ENCODE results near the gene PAQR5. TPM values are rescaled to one million over a fixed set of nuclear protein-coding genes. Genes with fewer than 3 reads are reported as not detected.

PAQR5 gene
- total RNA-seq, 6 experiments from 2014 or later, result 0.28 to 3.0 (median 0.98) TPM

- H3K4me3 ChIP-seq, result no peak overlapping the region
- H3K4me1 ChIP-seq, result no peaks in the 10 kb centered on the region
- intact Hi-C loops (cut with DNase I), result no loop called here
- H3K9me3 ChIP-seq, result no peaks in the 10 kb centered on the region
- no peaks in the 10 kb centered on the region for H3K27me3 ChIP-seq
- ATAC-seq (no peak), DNase-seq (no peak)
- H3K36me3 ChIP-seq, result no peaks in the 10 kb centered on the region
- 87% methylated on average over 4 of the region's 12 CpGs for WGBS (ENCODE audit: insufficient coverage, low coverage, low lambda C conversion rate, missing lambda C conversion rate)
- TF ChIP-seq POLR2A (IDR thresholded peaks at IDR 0.05), result no peak
- TF ChIP-seq, protein P1, sequence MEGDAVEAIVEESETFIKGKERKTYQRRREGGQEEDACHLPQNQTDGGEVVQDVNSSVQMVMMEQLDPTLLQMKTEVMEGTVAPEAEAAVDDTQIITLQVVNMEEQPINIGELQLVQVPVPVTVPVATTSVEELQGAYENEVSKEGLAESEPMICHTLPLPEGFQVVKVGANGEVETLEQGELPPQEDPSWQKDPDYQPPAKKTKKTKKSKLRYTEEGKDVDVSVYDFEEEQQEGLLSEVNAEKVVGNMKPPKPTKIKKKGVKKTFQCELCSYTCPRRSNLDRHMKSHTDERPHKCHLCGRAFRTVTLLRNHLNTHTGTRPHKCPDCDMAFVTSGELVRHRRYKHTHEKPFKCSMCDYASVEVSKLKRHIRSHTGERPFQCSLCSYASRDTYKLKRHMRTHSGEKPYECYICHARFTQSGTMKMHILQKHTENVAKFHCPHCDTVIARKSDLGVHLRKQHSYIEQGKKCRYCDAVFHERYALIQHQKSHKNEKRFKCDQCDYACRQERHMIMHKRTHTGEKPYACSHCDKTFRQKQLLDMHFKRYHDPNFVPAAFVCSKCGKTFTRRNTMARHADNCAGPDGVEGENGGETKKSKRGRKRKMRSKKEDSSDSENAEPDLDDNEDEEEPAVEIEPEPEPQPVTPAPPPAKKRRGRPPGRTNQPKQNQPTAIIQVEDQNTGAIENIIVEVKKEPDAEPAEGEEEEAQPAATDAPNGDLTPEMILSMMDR (IDR thresholded peaks at IDR 0.05), result no peak
- H3K27ac ChIP-seq, result no peak overlapping the region
Observed at GRCh38 chr15:69384626-69385598, 86.2 kb downstream of the PAQR5 start.

DNA sequence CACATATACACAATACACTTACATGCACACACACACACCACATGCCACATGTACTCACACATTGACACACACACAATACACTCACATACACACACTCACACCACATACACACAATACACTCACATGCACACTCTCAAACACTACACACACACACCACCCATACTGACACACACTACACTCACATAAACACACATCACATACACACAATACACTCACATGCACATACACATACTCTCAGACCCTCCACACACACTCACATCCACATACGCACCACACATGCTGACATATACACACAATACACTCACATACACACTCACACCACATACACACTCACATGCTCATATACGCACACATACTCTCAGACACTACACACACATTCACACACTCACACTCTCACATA, 87.1 kb downstream of the PAQR5 start:
- intact Hi-C loops (cut with DNase I), result no loop called here
- TF ChIP-seq, protein P1 (IDR thresholded peaks at IDR 0.05), result no peak
- TF ChIP-seq POLR2A (IDR thresholded peaks at IDR 0.05), result no peak
- no peaks in the 10 kb centered on the region for H3K36me3 ChIP-seq
- WGBS (ENCODE audit: insufficient coverage, low coverage, low lambda C conversion rate, missing lambda C conversion rate), result 96% methylated on average over 2 of the region's 2 CpGs
- no peak overlapping the region for H3K27ac ChIP-seq
- no peaks in the 10 kb centered on the region for H3K27me3 ChIP-seq
- H3K9me3 ChIP-seq, result no peaks in the 10 kb centered on the region
- H3K4me3 ChIP-seq, result no peak overlapping the region
- DNase-seq (no peak), ATAC-seq (no peak)
- H3K4me1 ChIP-seq, result no peaks in the 10 kb centered on the region

DNA sequence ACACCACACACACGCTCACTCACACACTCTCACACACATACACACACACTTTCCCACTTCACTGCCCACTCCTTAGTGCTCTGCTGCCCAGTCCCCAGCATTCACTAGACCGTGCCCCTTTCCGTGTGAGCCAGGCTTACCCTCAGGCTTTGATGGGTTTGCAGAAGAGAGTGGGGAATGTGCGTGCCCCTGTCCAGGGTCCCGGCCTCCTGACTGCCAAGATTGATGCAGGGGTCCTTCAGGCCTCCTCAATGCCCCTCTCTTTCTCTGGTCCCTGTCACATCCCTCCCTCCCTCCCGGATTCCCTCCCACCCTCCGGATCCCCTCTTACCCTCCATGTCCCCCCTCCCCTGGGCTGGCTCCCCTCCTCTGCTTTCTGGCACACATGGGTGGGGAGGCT, 87.6 kb downstream of the PAQR5 start:
- Histone ChIP-seq H3K36me3 (no peaks in the 10 kb centered on the region), H3K4me3 (no peak overlapping the region), H3K4me1 (no peaks in the 10 kb centered on the region), H3K27me3 (no peaks in the 10 kb centered on the region), H3K9me3 (no peaks in the 10 kb centered on the region), H3K27ac (no peak overlapping the region)
- no peak for DNase-seq
- intact Hi-C loops (cut with DNase I), result no loop called here
- TF ChIP-seq POLR2A (IDR thresholded peaks at IDR 0.05), result no peak
- TF ChIP-seq, protein P1 (IDR thresholded peaks at IDR 0.05), result no peak
- 94% methylated on average over 5 of the region's 7 CpGs for WGBS (ENCODE audit: insufficient coverage, low coverage, low lambda C conversion rate, missing lambda C conversion rate)
- ATAC-seq, result no peak

GRCh38 chr15:69388260-69388705, 89.6 kb downstream of the PAQR5 start:
- Histone ChIP-seq H3K27ac (no peak overlapping the region), H3K4me1 (no peaks in the 10 kb centered on the region), H3K27me3 (no peaks in the 10 kb centered on the region), H3K36me3 (no peaks in the 10 kb centered on the region), H3K9me3 (no peaks in the 10 kb centered on the region), H3K4me3 (no peak overlapping the region)
- TF ChIP-seq POLR2A (IDR thresholded peaks at IDR 0.05), result no peak
- TF ChIP-seq, protein P1 (IDR thresholded peaks at IDR 0.05), result no peak
- no peak for ATAC-seq
- intact Hi-C loops (cut with DNase I), result no loop called here
- no peak for DNase-seq
- 57% methylated on average over 2 of the region's 6 CpGs for WGBS (ENCODE audit: insufficient coverage, low coverage, low lambda C conversion rate, missing lambda C conversion rate)

Measured in right lobe of liver (tissue), 6 donors.